Loucy (cell line): ENCODE data around the gene ARL14EP.

Experiments used
- H2AFZ ChIP-seq: fragments of 200-600 bp; sonication (generic); 2 replicates; pipeline ENCODE4 v1.6.0; 2016; ENCODE audit warnings: antibody characterized with exemption, mild to moderate bottlenecking, low read length, moderate library complexity
- H3F3A ChIP-seq: fragments of 200-600 bp; 2 replicates; pipeline ENCODE4 v1.6.0; 2016; ENCODE audit warnings: antibody characterized with exemption, low read depth, mild to moderate bottlenecking
- H3K27me3 ChIP-seq: fragments of 200-600 bp; sonication (generic); 2 replicates; pipeline ENCODE4 v1.6.1; 2014; ENCODE audit warnings: low read length, mild to moderate bottlenecking; ENCODE audit not compliant: insufficient read depth, poor library complexity, severe bottlenecking
- H3K36me3 ChIP-seq: fragments of 200-600 bp; sonication (generic); 2 replicates; pipeline ENCODE4 v1.6.1; 2016; ENCODE audit warnings: low read length; ENCODE audit not compliant: insufficient read depth
- H3K4me1 ChIP-seq: fragments of 200-600 bp; sonication (generic); 2 replicates; pipeline ENCODE4 v1.5.1; 2014; ENCODE audit warnings: low read length, mild to moderate bottlenecking; ENCODE audit not compliant: insufficient read depth, poor library complexity, severe bottlenecking
- H3K4me2 ChIP-seq: fragments of 200-600 bp; sonication (generic); 2 replicates; pipeline ENCODE4 v1.6.0; 2014; ENCODE audit warnings: antibody characterized with exemption, low read length, low read depth, mild to moderate bottlenecking; ENCODE audit not compliant: poor library complexity, severe bottlenecking
- H3K4me3 ChIP-seq: fragments of 200-600 bp; sonication (generic); 2 replicates; pipeline ENCODE4 v1.5.1; 2014; ENCODE audit warnings: low read length, mild to moderate bottlenecking, mixed read lengths; ENCODE audit not compliant: poor library complexity, severe bottlenecking
- H3K79me2 ChIP-seq: fragments of 200-600 bp; sonication (generic); 2 replicates; pipeline ENCODE4 v1.6.1; 2014; ENCODE audit warnings: low read length; ENCODE audit not compliant: insufficient read depth
- H3K9ac ChIP-seq: fragments of 200-600 bp; sonication (generic); 2 replicates; pipeline ENCODE4 v1.6.0; 2014; ENCODE audit warnings: mild to moderate bottlenecking, low read depth, low read length, moderate library complexity; ENCODE audit not compliant: poor library complexity, severe bottlenecking
- H3K9me2 ChIP-seq: fragments of 200-600 bp; sonication (generic); replicated peaks from 2 replicates; pipeline ENCODE4 v1.6.1; 2016; ENCODE audit warnings: low read depth, low read length, mixed read lengths
- H3K9me3 ChIP-seq: fragments of 200-600 bp; sonication (generic); 2 replicates; pipeline ENCODE4 v1.6.1; 2014; ENCODE audit warnings: mild to moderate bottlenecking, antibody characterized with exemption, low read length, low read depth; ENCODE audit not compliant: insufficient read depth
- H4K20me1 ChIP-seq: fragments of 200-600 bp; sonication (generic); 2 replicates; pipeline ENCODE4 v1.6.0; 2014; ENCODE audit warnings: antibody characterized with exemption, low read length, mild to moderate bottlenecking; ENCODE audit not compliant: insufficient read depth, poor library complexity, severe bottlenecking
- CTCF ChIP-seq: fragments of 200-600 bp; sonication (generic); conservative IDR thresholded peaks from 2 replicates; pipeline ENCODE4 v1.5.1; 2014; ENCODE audit warnings: mild to moderate bottlenecking, antibody characterized with exemption, low read length
- EZH2phosphoT487 ChIP-seq: fragments of 200-600 bp; IDR thresholded peaks from 2 replicates; pipeline ENCODE4 v1.6.1; 2018; ENCODE audit warnings: antibody characterized with exemption, mild to moderate bottlenecking, moderate library complexity, borderline replicate concordance

The ARL14EP gene

GRCh38 chr11:30314625-30315024, 8.3 kb upstream of the ARL14EP start:
- TF ChIP-seq EZH2phosphoT487 (no peak), CTCF (peak; percentile 79)
- Histone ChIP-seq H3K4me1 (peaks cover 26% of the 10 kb centered on the region), H3K36me3 (no peaks in the 10 kb centered on the region), H2AFZ (no peak overlapping the region), H3K4me3 (no peak overlapping the region), H4K20me1 (no peaks in the 10 kb centered on the region), H3K4me2 (no peak overlapping the region), H3K9me2 (no peaks in the 10 kb centered on the region), H3K9ac (no peak overlapping the region), H3F3A (no peaks in the 10 kb centered on the region), H3K9me3 (peaks cover 12% of the 10 kb centered on the region), H3K27me3 (no peaks in the 10 kb centered on the region), H3K79me2 (no peaks in the 10 kb centered on the region)

GRCh38 chr11:30316237-30316636, 6.7 kb upstream of the ARL14EP start:
- Histone ChIP-seq H3K4me3 (no peak overlapping the region), H2AFZ (no peak overlapping the region; the same call in 1 of the 2 replicates), H3K9ac (no peak overlapping the region), H3K4me1 (peaks cover 26% of the 10 kb centered on the region), H3K9me3 (peaks cover 7% of the 10 kb centered on the region; the same call in 1 of the 2 replicates), H4K20me1 (no peaks in the 10 kb centered on the region), H3K36me3 (no peaks in the 10 kb centered on the region), H3F3A (no peaks in the 10 kb centered on the region), H3K4me2 (no peak overlapping the region), H3K79me2 (no peaks in the 10 kb centered on the region), H3K9me2 (no peaks in the 10 kb centered on the region), H3K27me3 (no peaks in the 10 kb centered on the region)
- no peak for TF ChIP-seq CTCF
- no peak for TF ChIP-seq EZH2phosphoT487

- Histone ChIP-seq H3K4me3 (no peak overlapping the region), H3K4me1 (peaks cover 26% of the 10 kb centered on the region), H3K9ac (no peak overlapping the region), H3K27me3 (no peaks in the 10 kb centered on the region), H3K9me3 (no peaks in the 10 kb centered on the region), H3K79me2 (no peaks in the 10 kb centered on the region), H3F3A (no peaks in the 10 kb centered on the region), H2AFZ (peak overlapping the region; percentile 69), H3K4me2 (peak overlapping the region; percentile 32), H4K20me1 (no peaks in the 10 kb centered on the region), H3K36me3 (no peaks in the 10 kb centered on the region), H3K9me2 (0 out of 2 replicates have a peak, but pooled peaks cover 3% of the 10 kb centered on the region)
- TF ChIP-seq EZH2phosphoT487 (no peak), CTCF (no peak)
These were observed 5.9 kb upstream of the ARL14EP start for GRCh38 chr11:30317030-30317429.
